ENCODE measurements around the gene SF3A2. TPM values are rescaled to one million over a fixed set of nuclear protein-coding genes. Genes with fewer than 3 reads are reported as not detected.

The SF3A2 gene
- total and polyA plus RNA-seq, 4 donors, result 2.2 to 32.0 (median 13.2) TPM

- H3K4me3 ChIP-seq (ENCODE audit: low read depth in 1 of 3, low read length in 3 of 3), result no peak overlapping the region
- no peak overlapping the region for H3K9ac ChIP-seq (ENCODE audit: low read depth in 1 of 2, low read length in 2 of 2)
- DNase-seq (ENCODE audit: low spot score), result no peak
- no peaks in the 10 kb centered on the region for H3K9me3 ChIP-seq (ENCODE audit: control insufficient read depth in 4 of 4, low read length in 3 of 4)
- TF ChIP-seq REST (IDR thresholded peaks at IDR 0.05) (no peak), JUND (IDR thresholded peaks at IDR 0.05) (no peak), ATF3 (IDR thresholded peaks at IDR 0.05) (no peak), SP1 (IDR thresholded peaks at IDR 0.05) (no peak), MAX (IDR thresholded peaks at IDR 0.05) (no peak), RXRA (IDR thresholded peaks at IDR 0.05) (no peak), RAD21 (IDR thresholded peaks at IDR 0.05) (no peak), HNF4G (IDR thresholded peaks at IDR 0.05) (no peak), GABPA (IDR thresholded peaks at IDR 0.05 in 1 of 2, conservative IDR thresholded peaks at IDR 0.05 in 1 of 2) (no peak), TAF1 (conservative IDR thresholded peaks at IDR 0.05) (no peak), ZBTB33 (IDR thresholded peaks at IDR 0.05) (no peak), CTCF (IDR thresholded peaks at IDR 0.05; ENCODE audit: low read depth, low read length, missing input control) (no peak), NR2F2 (IDR thresholded peaks at IDR 0.05) (no peak), HNF4A (conservative IDR thresholded peaks at IDR 0.05) (no peak), YY1 (IDR thresholded peaks at IDR 0.05) (no peak)
- H3K27me3 ChIP-seq (ENCODE audit: control insufficient read depth in 4 of 4, insufficient read depth in 4 of 4, low read length in 3 of 4), result no peaks in the 10 kb centered on the region
- no peaks in the 10 kb centered on the region for H3K36me3 ChIP-seq (ENCODE audit: control insufficient read depth in 4 of 4, insufficient read depth in 3 of 4, low read depth in 1 of 4, low read length in 3 of 4)
- no peak overlapping the region for H3K27ac ChIP-seq (ENCODE audit: low read depth in 1 of 2, low read length in 2 of 2)
- H3K4me1 ChIP-seq (ENCODE audit: control insufficient read depth in 4 of 4, insufficient read depth in 4 of 4, low read length in 3 of 4), result peaks cover 2 to 14% (median 8%) of the 10 kb centered on the region in 4 donors
- WGBS, result 78% methylated on average over 33 of the region's 33 CpGs
Observed at GRCh38 chr19:2278459-2279158, 42.0 kb downstream of the SF3A2 start.
